Activated CD8-positive, alpha-beta memory T cell treated with anti-CD3 and anti-CD28 coated beads, Interleukin-2, amount 50 U/mL, for 48 hours (primary cell): ENCODE results near the gene TSPOAP1.
A peak's percentile ranks its signal among the peaks of the same experiment; 100 is the strongest.

ENCODE experiments used
- DNase-seq: peaks from one replicate; pipeline ENCODE4 v3.0.0-alpha.2; 2020

Gene TSPOAP1

DNA sequence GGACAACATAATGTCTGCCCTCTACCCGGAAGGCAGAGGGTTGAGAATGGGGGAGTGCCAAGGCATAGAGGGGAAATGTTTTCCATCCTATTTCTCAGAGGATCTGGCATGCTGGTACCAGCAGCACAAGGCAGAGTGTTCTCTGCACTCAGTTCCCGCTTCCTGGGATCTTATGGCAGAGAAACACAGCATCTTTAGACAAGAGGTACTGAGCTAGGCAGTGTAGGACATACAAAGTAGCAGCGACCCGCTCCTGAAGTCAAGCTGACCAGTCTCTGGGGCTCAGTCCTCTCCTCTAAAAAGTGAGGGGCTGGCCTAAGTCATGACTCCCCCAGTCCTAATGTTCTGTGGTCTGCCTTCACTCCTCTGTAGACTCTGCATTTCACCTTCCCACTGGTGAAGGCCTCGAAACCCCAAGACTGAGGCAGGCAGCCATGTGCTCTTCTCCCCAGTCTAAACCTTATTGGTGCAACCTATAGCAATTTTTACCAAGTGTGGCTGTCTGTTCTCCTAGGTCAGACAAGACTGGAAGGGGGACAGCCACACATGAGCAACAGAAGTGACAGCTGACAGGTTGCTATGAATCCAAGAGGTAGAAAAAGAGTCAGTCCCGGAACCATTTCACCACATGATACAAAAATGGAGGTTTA lies 11.3 kb upstream of the TSPOAP1 start:
- DNase-seq: no peak

DNA sequence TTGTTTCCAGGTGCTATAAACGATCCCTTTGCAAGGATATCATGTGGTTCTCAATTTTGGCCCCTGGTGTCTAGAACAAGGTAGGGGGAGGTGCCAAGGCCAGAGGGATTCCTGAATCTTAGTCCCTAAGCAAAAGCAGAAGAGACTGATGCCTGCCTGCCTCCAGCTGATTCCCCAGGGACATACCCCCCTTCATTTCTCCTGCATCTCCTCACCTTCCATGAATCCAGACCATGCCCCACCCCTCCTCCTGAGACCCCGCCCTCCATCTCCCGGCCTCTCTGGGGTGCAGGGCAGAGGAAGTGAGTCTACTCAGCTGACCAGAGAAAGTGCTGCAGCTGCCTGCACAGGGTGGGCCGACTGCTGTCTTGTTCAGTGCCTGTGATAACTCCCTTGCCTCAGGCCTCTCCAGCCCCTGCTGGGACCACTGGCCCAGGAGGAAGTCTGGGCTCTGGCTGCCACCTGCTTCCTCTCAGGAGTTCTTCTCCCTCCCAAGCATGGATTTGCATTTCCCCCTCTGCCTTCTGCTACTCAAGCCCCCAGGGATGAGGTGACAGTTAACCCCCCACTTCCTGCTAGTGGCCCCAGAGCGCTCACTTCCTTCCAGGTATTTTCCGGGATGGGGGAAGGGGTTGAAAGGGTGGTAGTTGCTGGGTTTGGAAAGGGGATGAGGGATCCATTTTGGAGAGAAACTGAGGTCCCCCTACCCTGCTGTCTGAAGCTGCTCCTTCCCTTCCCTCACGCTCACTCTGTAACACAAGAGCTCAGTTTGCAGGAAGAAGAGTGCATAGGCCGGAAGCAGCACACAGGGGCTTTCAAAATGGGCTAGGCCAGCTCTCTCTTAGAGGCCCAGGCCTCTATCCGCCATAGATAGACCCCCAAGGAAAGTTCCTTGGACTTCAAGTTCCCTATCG lies 10.5 kb upstream of the TSPOAP1 start:
- DNase-seq: peak; percentile 90

DNA sequence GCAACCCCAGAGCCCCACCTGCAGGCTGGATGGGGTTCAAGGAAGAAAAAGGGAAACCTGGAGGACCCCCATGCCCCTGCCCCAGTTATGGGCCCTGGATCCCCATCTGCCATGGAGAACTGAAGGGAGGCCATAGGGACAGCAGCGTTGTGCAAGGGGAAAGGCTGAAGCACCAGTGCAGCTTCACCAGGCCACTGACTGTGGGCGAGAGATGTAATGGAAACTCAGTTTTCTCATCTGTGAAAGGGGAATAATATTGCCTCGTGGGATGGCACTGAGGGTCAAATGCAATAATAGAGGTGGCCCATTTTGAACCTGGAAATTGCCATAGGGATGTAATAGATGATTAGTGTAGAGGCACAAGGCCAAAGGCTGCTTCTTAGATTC lies 9.9 kb upstream of the TSPOAP1 start:
- DNase-seq: no peak

DNA sequence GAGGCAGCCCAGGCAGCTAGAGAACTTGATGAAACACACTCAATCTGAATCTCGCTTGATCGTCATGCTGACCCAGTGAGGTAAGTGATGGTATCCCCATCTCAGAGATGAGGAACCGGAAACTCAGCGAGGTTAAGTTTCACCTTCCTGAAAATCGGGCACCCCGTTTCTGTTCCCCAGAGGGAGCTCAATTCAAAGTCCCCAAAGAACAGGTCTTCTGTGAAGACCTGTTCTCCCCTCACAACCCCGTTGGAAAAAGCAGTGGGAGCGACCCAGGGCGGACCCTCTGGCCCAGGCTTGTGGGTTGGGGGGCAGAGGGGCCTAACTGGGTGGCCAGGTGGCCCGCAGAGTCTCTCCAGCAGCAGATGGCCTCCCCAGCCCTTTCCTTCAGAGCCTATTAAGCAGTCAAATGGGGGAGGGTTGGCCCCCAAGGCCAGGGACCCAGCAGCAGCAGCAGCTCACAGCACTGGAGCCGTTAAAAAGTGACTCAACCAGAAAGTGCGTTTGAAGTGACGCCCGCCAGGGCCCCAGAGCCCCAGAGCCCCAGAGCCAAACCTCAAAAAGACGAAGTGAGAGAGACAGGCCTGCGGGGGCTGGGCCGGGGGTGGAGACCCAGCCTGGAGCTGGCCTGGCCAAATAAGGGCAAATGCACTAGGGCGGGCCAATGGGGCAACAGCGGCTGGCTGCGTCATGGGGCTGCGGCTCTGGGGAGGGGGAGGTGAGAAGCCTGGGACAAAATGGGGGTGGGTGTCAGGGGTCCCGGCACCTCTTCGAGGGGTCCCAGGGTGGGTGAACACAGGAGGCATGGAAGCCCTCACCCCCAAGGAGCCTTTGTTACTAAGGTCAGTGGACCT lies 9.2 kb upstream of the TSPOAP1 start:
- peak; percentile 95 for DNase-seq

DNA sequence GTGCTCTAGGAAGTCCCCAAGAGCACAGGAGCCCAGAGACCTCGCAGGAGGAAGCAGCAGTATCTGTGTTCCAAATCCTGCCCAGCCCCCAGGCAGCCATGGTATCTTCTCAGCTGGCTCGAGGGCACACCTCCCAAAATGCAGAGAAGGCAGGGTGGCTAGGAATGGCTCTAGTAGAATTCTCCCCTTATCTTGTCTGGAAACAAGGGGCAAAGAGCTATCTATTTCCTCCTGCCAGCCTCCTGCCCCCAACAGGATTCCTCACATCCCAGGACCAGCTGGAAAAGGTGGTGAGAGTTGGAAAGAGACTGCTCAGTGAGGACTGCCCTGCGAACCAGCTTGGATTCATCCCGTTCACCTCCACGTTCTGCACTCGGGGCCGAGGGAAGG lies 8.6 kb upstream of the TSPOAP1 start:
- DNase-seq: peak; percentile 84

DNA sequence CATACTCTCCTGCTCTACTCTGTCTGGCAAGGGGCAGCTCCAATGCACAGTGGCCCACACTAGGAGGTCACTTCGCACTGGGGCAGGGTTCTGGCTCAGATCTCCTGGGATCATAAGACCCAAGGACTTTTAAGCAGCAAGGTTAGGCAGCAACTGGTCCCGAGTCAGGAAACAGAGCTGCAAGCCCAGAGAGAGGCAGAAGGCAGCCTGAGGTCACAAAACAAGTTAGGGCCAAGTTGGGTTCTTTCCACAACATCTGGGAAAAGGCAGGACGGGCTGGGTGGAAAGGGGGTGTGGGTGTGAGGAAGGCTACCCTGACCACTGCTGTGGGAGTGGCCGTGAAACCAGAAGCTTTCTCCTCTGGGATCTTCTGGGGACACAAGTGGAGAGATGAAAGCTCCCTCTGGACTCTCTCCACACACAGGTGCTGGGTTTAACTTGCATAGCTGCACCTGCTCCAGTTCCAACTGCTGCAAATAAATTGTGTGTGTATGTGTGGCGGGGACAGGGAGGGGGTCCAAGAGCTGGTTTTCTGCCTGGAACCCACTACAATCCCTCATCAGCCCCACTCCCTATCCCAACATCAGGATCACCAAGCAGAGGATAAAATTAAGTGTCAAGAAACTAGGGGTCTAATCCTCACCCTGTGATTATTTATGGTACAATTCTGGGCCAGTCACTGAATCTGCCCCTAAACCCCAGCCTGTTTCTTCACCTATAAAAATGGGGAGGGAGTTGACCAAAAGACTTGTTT lies 8.0 kb upstream of the TSPOAP1 start:
- DNase-seq: peak; percentile 71

DNA sequence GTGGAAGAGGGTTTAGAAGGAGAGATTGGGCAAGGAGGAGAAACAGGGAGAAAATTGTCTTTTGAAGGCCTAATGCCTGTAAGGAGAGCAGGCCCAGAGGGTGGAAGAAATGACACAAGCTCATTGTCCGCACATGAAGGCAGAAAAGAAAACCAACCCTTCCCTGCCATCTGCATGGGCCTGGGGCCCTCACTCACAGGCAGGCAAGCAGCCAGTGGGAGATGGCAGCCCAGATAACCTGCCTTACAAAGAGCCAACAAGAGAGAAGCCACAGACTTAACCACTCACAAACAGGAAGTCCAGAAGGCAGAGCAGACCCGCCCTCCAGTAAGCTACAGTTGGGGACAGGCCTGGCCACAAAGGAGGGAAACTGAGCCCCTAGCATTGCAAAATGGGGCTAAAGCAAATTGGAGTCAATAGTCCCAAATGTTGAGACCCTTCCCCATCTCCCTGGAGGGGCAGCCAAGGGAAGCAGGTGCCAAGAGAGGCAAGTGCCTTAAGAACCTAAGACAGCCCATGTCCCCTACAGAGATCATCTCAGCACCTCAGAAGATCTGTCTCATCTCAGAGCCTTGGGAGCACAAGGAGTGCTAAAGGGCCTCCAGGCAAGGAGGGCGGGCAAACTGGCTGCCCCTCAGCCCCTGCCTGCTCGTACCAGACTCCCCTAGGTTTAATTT lies 7.3 kb upstream of the TSPOAP1 start:
- peak; percentile 85 for DNase-seq

DNA sequence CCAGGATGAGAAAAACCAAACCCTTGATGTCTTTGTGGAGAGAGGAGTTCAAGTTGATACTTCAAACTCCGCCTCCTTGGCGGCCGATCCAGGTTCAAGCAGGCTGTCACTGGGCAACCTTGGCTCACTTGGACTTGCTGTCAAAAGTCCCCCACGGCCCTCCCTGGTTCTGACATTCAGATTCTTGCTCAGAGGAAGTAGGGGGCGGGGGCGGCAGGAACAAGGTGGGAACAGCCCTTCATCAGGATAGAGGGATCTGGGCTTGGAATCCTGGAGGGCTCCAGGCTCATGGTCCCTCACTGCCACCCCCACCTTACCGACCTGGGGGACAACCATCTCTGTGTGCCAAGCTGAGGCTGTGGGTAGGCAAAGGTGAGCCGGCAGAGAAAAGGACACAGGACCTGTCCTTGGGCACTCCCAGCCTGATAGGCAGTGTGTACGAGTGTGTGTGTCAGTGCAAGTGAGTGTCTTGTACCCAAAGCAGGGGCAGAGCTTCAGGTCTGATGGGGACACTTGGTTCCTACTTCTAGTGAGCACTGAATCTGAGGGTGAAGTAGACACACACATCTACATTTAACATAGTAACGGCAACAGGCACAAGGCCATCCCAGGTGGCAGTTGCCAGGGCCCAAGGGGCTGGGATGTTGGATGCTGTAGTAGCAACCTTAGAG lies 6.6 kb upstream of the TSPOAP1 start:
- peak; percentile 84 for DNase-seq

DNA sequence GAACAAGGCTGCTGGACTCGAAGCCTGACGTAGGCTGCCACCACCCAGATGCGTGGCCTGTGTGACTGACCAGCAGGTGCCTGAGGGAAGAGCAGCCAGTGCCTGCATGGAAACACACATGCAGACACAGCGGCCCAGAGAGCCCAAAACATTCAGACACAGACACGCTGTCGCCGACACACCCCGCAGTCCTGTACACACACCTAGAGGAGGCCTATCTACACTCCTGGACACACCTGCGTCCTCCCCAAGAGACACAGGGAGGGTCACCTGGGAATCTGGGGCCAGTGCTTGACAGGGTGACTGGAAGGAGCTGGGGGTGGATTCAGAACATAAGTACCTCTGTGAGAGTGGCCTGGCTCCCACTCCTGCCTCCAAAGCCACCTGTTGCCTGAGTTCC lies 6.1 kb upstream of the TSPOAP1 start:
- DNase-seq: no peak

DNA sequence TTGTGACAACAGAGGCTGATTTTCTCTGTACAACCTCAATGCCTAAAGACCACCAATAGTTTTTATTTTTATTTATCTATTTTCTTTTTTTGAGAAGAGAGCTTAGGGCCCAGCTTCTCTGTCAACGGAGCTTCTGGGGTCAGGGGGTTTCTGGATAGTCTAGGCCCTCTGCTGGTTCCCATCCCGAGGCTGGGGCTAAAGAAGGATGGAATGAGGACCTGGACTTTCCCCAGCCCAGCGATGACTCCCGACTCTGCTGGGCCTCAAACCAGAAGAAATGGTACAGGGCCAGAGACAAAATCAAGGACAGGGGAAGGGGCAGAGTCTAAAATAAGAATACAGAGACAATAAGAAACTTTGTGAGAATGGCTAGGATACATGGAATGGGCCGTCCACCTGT lies 5.7 kb upstream of the TSPOAP1 start:
- DNase-seq: no peak

DNA sequence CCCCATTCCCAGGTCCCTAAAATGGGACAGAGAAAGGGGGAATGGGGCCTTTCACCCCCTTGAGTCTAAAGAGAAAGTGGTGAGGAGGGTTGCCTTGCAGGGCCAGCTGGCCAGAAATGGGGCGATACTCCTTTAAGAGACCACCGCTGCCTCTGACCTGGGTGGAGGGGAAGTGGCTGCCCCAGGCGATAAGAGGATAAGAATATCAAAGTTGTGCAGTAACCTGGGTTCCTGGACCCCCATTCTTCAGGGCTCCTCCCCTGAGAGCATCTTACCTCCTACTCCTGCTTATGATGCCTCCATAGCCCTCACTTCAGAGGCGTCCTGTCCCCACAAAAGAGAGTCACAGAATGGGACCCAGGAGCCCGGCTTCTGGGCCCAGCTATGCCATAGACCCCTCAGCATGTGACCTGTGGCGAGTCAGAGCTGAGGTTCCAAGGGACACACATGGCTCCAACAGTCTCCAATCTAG lies 5.2 kb upstream of the TSPOAP1 start:
- DNase-seq: no peak

DNA sequence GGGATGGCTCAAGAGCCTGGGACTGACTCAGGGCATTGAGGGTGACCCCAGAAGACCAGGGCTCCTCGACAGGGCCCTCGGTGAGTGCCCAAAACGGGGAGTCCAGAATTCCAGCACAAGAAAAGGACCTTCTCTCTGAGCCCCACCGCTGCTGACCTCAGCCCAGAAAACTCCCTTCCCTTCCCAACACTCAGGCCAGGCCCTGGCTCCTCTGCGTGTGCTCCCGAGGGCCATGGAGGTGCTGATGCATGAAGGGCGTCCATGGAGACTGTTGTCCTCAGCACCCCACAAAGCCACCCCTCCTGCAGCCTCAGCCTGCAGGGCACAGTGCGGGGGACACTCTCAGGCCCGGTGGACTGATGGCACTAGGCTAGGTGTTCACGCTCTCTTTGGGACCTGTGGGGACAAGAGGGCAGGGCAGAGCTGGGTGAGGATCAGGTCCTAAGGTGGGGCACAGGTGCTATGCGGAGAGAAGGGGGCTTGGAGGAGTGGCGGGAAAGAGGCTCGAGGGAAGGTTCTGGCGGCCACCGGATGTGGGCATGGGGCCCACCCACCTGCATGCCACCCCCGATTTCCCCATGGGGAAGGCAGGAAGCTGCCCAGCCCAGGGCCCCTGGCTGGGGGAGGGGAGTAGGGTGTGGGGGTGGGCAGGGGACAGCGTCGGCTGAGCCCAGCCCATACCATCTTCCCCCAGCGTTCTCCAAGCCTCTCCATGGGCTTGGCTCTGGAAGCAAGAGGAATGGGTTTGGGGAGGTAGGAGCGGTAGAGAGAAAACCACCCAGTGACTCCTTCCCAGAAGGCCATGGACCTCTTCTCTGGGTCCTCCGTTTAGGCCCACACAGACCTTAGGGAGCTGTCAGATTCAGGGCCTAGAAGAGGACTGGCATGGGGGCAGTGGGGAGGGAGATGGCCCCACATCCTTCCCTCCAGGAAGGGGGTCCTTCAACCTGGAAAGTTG lies 4.5 kb upstream of the TSPOAP1 start:
- DNase-seq: peak; percentile 88

DNA sequence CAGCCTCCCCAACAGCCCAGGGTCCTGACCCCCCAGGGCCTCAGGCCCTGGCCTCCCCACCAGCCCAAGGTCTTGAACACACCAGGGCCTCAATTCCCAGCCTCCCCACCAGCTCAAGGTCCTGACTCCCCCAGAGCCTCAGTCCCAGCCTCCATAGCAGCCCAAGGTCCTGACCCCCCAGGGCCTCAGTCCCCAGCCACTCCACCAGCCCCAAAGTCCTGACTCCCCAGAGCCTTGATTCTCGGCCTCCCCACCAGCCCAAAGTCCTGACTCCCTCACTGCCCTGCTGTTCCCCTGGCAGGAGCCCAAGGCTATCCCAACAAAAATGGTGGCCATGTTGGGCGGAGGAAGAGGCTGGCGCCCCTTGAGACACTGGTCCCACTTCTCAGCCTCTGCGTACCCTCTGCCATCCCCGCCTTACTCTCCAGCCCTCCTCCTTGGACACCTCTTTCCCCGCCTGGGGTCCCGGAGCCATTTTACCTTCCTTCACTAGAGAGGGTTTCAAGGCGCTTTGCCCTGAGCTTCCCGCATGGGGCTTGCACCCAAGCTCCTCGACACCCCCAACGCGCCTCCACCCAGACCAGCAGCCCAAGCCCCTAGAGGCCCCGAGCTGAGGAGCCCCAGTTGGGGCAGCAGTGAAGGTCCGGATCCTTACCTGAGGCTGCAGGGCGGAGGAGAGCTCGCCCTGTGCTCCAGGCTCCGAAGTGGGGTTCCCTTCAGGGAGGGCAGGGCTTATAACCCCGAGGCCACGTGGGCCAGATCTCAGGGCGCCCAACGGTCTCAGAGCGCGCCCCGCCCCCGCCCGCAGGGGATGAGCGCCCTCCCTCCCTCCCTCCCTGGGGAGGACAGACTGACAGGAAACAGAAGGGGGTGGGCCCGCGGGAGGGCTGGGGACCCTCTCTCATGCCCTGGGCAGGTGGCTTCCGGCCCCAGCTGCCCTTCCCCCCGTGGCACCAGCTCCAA lies 3.5 kb upstream of the TSPOAP1 start:
- peak; percentile 97 for DNase-seq

DNA sequence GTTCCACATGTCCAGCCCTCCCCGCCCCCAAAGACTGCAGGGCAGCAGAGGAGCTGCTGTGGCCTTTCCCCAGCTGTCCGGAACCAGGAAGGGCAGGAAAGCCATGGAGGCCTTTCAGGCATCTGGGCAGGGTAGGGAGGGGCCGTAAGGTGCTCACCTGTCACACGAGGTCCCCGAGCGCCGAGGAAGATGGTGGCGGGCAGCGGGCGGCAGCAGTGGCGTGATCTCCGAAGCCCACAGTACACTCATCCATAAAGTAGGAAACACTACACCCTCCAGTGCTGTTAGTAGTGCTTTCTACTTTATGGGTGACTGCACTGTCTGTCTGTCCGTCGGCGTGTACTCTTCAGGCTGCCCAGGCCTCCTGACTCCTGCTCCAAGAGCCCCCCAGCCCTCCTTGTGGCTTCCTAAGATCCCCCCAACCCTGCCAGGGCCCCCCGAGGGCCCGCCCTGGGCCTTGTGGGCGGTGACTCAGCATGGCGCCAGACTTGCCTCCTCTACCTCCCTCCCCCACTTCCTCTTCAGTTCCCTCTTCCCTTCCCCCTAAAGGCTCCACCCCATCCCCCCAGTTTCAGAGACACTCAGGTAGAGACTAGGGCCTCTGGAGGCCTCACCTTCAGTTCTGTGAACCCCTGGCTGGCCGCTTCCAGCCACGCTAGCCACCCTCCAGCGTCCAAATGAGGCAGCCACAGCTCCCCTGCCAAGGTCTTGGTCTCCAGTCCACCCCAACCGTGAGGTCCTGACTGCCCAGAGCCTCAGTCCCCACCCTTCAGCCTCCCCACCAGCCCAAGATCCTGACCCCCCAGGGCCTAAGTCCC lies 2.6 kb upstream of the TSPOAP1 start:
- DNase-seq: peak; percentile 90

DNA sequence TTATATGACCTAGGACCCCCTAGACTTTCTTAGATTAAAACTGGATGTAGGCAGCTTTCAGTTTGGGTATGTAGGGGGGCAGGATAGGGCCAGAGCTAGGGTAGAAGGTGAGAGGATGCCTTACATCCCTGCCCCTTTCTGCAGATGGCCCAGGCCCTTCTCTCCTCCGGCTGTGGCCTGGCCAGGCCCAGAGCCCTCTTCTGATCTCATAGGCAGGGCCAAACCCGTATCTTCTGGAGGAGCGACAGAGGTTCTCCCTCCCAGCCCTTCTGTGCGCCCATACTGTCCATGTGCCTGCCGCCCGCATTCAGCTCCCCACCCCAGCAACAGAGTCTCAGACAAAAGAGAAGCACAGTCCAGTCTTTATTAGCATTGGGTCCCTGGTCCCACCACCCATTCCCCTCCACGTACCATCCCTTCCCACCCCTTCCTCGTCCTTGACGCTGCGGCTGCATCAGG lies 2.0 kb upstream of the TSPOAP1 start:
- peak; percentile 87 for DNase-seq

DNA sequence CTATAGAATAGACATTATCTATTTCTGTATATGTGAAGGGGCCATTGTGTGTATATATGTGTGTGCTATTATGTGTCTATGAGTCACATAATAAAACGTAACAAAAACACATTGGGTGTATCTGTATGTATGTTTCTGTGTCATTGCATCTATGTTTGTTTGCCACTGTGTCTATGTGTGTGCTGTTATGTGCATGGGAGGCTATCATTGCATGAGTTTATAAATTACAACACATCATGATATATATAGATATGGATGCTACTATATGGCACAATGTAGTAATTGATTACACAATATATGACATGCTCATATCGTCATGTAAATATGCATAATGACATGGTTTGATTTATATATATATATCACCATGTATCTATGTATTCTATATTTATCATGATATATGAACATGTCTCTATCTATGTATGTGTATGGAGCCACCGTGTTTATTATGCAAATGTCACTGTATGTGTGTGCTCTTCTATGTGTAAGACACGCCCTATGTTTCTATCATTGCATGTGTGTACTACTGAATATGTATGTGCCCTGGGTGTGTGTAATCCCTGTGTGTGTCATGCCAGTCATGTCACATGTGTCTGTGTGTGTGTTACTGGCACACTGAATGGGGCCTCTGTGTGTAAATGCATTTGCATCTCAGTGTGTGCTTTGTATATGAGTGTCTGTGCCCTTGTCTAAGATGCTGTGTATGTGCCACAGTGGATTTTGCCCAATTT lies 1.4 kb upstream of the TSPOAP1 start:
- peak; percentile 82 for DNase-seq
